ENCODE data around the gene ZFP30.
A peak's percentile ranks its signal among the peaks of the same experiment; 100 is the strongest.
"Not testable (repeated sequence)": the region's sequence is repeated elsewhere in the genome, so short reads cannot be mapped to it uniquely, and the experiment has no call there.

Gene ZFP30

GRCh38 chr19:37655301-37655688 is at the start of gene ZFP30:
Gene ZFP30 (minus strand): TSS chr19:37655465. CDS start chr19:37647822, 7,643 bp downstream.
- DNase-seq = peak; percentile 33 to 59 (median 48)

GRCh38 chr19:37699057-37699456 is 43.8 kb upstream of the ZFP30 start:
- no peak for DNase-seq

- DNase-seq = no peak
Observed at GRCh38 chr19:37698216-37698615, 43.0 kb upstream of the ZFP30 start.

- DNase-seq = no peak
Observed at GRCh38 chr19:37695144-37695899, 40.1 kb upstream of the ZFP30 start.

- DNase-seq = no peak
Observed at GRCh38 chr19:37692956-37693620, 37.8 kb upstream of the ZFP30 start.

GRCh38 chr19:37691881-37692504 is 36.7 kb upstream of the ZFP30 start:
- peak; percentile 38 to 62 (median 56) for DNase-seq

GRCh38 chr19:37683520-37683919 is 28.3 kb upstream of the ZFP30 start:
- no peak for DNase-seq

- no peak for DNase-seq
Observed at GRCh38 chr19:37669450-37669914, 14.2 kb upstream of the ZFP30 start.

GRCh38 chr19:37657157-37657556 is 1.9 kb upstream of the ZFP30 start:
- DNase-seq = not testable (repeated sequence)

GRCh38 chr19:37655689-37656371 is 565 bp upstream of the ZFP30 start:
- peak; percentile 63 to 74 (median 68) for DNase-seq

GRCh38 chr19:37654629-37655300 is 500 bp downstream of the ZFP30 start:
- DNase-seq = no peak

GRCh38 chr19:37654118-37654517 is 1.1 kb downstream of the ZFP30 start:
- no peak for DNase-seq

GRCh38 chr19:37635076-37636056 is 19.9 kb downstream of the ZFP30 start:
- DNase-seq = no peak

GRCh38 chr19:37594982-37595382 is 60.3 kb downstream of the ZFP30 start:
- peak; percentile 22 to 46 (median 28) for DNase-seq

- peak; percentile 68 to 81 (median 79) for DNase-seq
Observed at GRCh38 chr19:37594304-37594981, 60.8 kb downstream of the ZFP30 start, which contains the start of the genes ZNF540 and ZNF571. Gene ZNF540 (plus strand): TSS chr19:37594876. CDS start chr19:37598448, 3,572 bp downstream. Gene ZNF571 (minus strand): TSS chr19:37594792. CDS start chr19:37586676, 8,116 bp downstream.

- DNase-seq = no peak
Observed at GRCh38 chr19:37593996-37594303, 61.3 kb downstream of the ZFP30 start.

- no peak for DNase-seq
Observed at GRCh38 chr19:37583340-37583739, 71.9 kb downstream of the ZFP30 start.

GRCh38 chr19:37572203-37572602 is 83.1 kb downstream of the ZFP30 start:
- DNase-seq = no peak

- no peak for DNase-seq
Observed at GRCh38 chr19:37565370-37565669, 89.9 kb downstream of the ZFP30 start.

- no peak for DNase-seq
Observed at GRCh38 chr19:37564624-37565369, 90.5 kb downstream of the ZFP30 start.
